CD14-positive monocyte (primary cell): ENCODE data around the gene FLNA. TPM values are rescaled to one million over a fixed set of nuclear protein-coding genes. Genes with fewer than 3 reads are reported as not detected.

Experiments
- DNase-seq, 3 donors: peaks; one replicate each; pipeline ENCODE4 v3.0.0-alpha.2; 2011 to 2022
- H2AFZ ChIP-seq: 2 replicates; pipeline ENCODE4 v1.6.0; 2012; ENCODE audit warnings: mild to moderate bottlenecking, low read depth, low read length, inconsistent platforms; ENCODE audit not compliant: insufficient read depth, poor library complexity, severe bottlenecking
- H3K27ac ChIP-seq, 2 donors: 1 replicate in 1 of 2; 2 replicates in 1 of 2; pipeline ENCODE4 v1.5.1; 2012 to 2013; ENCODE audit warnings: low read length in 2 of 2, control low read depth in 1 of 2, inconsistent platforms in 1 of 2, low read depth in 1 of 2, mild to moderate bottlenecking in 1 of 2
- H3K27me3 ChIP-seq, 2 donors: one replicate each; pipeline versions ENCODE4 v1.6.0 to v1.6.1; 2011 to 2013; ENCODE audit warnings: low read length in 2 of 2; ENCODE audit not compliant: control insufficient read depth in 2 of 2, insufficient read depth in 2 of 2
- H3K36me3 ChIP-seq, 2 donors: replicated peaks in 1 of 2; 1 replicate in 1 of 2; 2 replicates in 1 of 2; pipeline versions ENCODE4 v1.5.1 to v1.6.1; 2012 to 2013; ENCODE audit warnings: low read length in 2 of 2, control low read depth in 1 of 2, inconsistent platforms in 1 of 2, mild to moderate bottlenecking in 1 of 2; ENCODE audit not compliant: insufficient read depth in 2 of 2, control insufficient read depth in 1 of 2
- H3K4me1 ChIP-seq, 2 donors: 1 replicate in 1 of 2; 2 replicates in 1 of 2; pipeline versions ENCODE4 v1.5.1 to v1.6.1; 2012 to 2013; ENCODE audit warnings: low read length in 2 of 2, control low read depth in 1 of 2, inconsistent platforms in 1 of 2, mild to moderate bottlenecking in 1 of 2, moderate library complexity in 1 of 2; ENCODE audit not compliant: insufficient read depth in 2 of 2, control insufficient read depth in 1 of 2
- H3K4me2 ChIP-seq: replicated peaks from 2 replicates; pipeline ENCODE3; 2012; ENCODE audit warnings: low read length, moderate library complexity, mild to moderate bottlenecking; ENCODE audit not compliant: poor library complexity, severe bottlenecking; ENCODE audit errors: extremely low read depth
- H3K4me3 ChIP-seq, 3 experiments: fragments of 200-600 bp in 1 of 3; sonication (generic) in 1 of 3; replicated peaks in 1 of 3; 1 replicate in 2 of 3; 2 replicates in 1 of 3; pipeline ENCODE4 v1.5.1; 2011 to 2013; ENCODE audit warnings: low read length in 3 of 3, mild to moderate bottlenecking in 3 of 3, control low read depth in 2 of 3, low read depth in 2 of 3, inconsistent platforms in 1 of 3, moderate library complexity in 1 of 3
- H3K79me2 ChIP-seq: 2 replicates; pipeline ENCODE4 v1.6.0; 2012; ENCODE audit warnings: mild to moderate bottlenecking, control low read depth, inconsistent platforms, low read length, moderate library complexity; ENCODE audit not compliant: insufficient read depth
- H3K9ac ChIP-seq: 2 replicates; pipeline ENCODE4 v1.6.0; 2017; ENCODE audit warnings: low read length, mild to moderate bottlenecking; ENCODE audit not compliant: insufficient read depth, poor library complexity, severe bottlenecking
- H3K9me3 ChIP-seq, 2 donors: replicated peaks in 1 of 2; 1 replicate in 1 of 2; 2 replicates in 1 of 2; pipeline versions ENCODE4 v1.5.1 to v1.6.1; 2012 to 2013; ENCODE audit warnings: low read length in 2 of 2, control low read depth in 1 of 2; ENCODE audit not compliant: control insufficient read depth in 1 of 2, insufficient read depth in 1 of 2
- H4K20me1 ChIP-seq: 2 replicates; pipeline ENCODE4 v1.6.0; 2012; ENCODE audit warnings: mild to moderate bottlenecking, low read length, control low read depth, moderate library complexity; ENCODE audit not compliant: insufficient read depth
- H3K27ac Mint-ChIP-seq, 7 donors: one replicate each; pipeline ENCODE4 v1.8.0; 2020; ENCODE audit warnings: mild to moderate bottlenecking in 7 of 7, mixed read lengths in 7 of 7, moderate library complexity in 6 of 7, inconsistent platforms in 2 of 7
- H3K27me3 Mint-ChIP-seq, 3 donors: one replicate each; pipeline ENCODE4 v1.8.0; 2021 to 2022; ENCODE audit warnings: low read depth in 3 of 3, mild to moderate bottlenecking in 3 of 3, mixed read lengths in 3 of 3, moderate library complexity in 3 of 3, inconsistent platforms in 1 of 3
- H3K36me3 Mint-ChIP-seq, 2 donors: one replicate each; pipeline ENCODE4 v1.8.0; 2020; ENCODE audit warnings: mixed read lengths in 2 of 2, inconsistent platforms in 1 of 2, mild to moderate bottlenecking in 1 of 2
- H3K4me1 Mint-ChIP-seq: one replicate; pipeline ENCODE4 v1.8.0; 2020; ENCODE audit warnings: mild to moderate bottlenecking, mixed read lengths
- H3K4me3 Mint-ChIP-seq, 2 donors: one replicate each; pipeline ENCODE4 v1.8.0; 2020; ENCODE audit warnings: mild to moderate bottlenecking in 2 of 2, mixed read lengths in 2 of 2, moderate library complexity in 1 of 2
- H3K9me3 Mint-ChIP-seq, 7 donors: one replicate each; pipeline ENCODE4 v1.8.0; 2020 to 2022; ENCODE audit warnings: mixed read lengths in 7 of 7, mild to moderate bottlenecking in 6 of 7, moderate library complexity in 6 of 7, inconsistent platforms in 2 of 7
- WGBS: methylation state at CpG from one replicate; pipeline ENCODE4 v1.1.5; 2013; ENCODE audit warnings: missing lambda C conversion rate; ENCODE audit not compliant: insufficient coverage; 5-methylcytosine and 5-hydroxymethylcytosine counted together
- intact Hi-C, 2 donors: fragments of 100-400 bp; cut with micrococcal nuclease; formaldehyde crosslinking; loops; one replicate each; pipeline versions ENCODE4 v1.15.0 to v1.15.1; 2023
- polyA plus RNA-seq, 3 donors: library from polyadenylated mRNA; depleted of rRNA in 1 of 3; unstranded in 2 of 3; stranded (reverse) in 1 of 3; fragments of 300-500 nt in 2 of 3; fragments of >200 nt in 1 of 3; fragmentation: Illumina TruSeq in 2 of 3; gene quantifications; 1 replicate in 2 of 3; 2 replicates in 1 of 3; pipeline ENCODE4 v1.2.3, GENCODE V29; 2012 to 2021
- TF ChIP-seq, protein P1 (sequence below): fragments of 200-600 bp; IDR thresholded peaks from one replicate; pipeline ENCODE4 v1.8.0; 2022; ENCODE audit warnings: antibody characterized with exemption, mild to moderate bottlenecking

Gene FLNA
- polyA plus RNA-seq, 3 donors, result 111 to 874 (median 219) TPM

DNA sequence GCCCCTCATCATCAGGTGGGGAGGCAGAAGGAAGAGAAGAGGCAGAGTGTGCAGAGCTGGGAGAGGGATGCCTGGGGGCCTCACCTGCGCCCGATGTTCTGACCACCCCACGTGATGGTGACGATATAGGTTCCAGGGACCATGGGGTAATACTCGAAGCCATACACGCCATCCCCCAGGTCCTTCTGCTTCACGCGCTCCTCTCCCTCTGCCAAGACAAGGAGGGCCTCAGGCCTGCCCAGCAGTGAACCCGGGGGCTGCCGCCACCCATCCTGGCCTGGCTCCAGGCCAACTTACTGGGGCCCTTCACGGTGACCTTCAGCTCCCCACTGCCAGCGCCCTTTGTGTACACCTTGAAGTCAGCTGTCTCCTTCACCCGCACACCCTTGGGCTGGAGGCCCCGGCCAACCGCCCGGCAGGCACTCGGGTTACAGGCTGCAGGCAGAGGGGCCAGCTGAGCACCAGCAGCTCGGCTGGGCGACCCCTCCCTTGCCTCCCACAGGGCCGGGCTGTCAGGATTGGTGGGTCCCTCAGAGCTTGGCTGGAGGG, 9.3 kb downstream of the FLNA start:
- Mint-ChIP-seq H3K36me3 (peaks cover 39 to 81% of the 10 kb centered on the region in 2 donors), H3K27ac (peak overlapping the region in 5 of 7 donors; percentile 57 to 83 (median 74)), H3K9me3 (peaks cover 0 to 10% (median 1%) of the 10 kb centered on the region in 7 donors), H3K27me3 (peaks cover 0 to 7% (median 0%) of the 10 kb centered on the region in 3 donors), H3K4me1 (peaks cover 8% of the 10 kb centered on the region), H3K4me3 (peak overlapping the region in 1 of 2 donors; percentile 20)
- H3K36me3 ChIP-seq, result peaks cover 73 to 76% of the 10 kb centered on the region in 2 donors
- H3K27ac ChIP-seq, result peak overlapping the region in 1 of 2 donors; percentile 14
- no peaks in the 10 kb centered on the region for H3K9me3 ChIP-seq
- peaks cover 21 to 32% of the 10 kb centered on the region in 2 donors for H3K4me1 ChIP-seq
- peaks cover 86% of the 10 kb centered on the region for H4K20me1 ChIP-seq
- intact Hi-C loops, result no loop called here
- H2AFZ ChIP-seq, result no peak overlapping the region
- H3K79me2 ChIP-seq, result peaks cover 87% of the 10 kb centered on the region
- TF ChIP-seq, protein P1, sequence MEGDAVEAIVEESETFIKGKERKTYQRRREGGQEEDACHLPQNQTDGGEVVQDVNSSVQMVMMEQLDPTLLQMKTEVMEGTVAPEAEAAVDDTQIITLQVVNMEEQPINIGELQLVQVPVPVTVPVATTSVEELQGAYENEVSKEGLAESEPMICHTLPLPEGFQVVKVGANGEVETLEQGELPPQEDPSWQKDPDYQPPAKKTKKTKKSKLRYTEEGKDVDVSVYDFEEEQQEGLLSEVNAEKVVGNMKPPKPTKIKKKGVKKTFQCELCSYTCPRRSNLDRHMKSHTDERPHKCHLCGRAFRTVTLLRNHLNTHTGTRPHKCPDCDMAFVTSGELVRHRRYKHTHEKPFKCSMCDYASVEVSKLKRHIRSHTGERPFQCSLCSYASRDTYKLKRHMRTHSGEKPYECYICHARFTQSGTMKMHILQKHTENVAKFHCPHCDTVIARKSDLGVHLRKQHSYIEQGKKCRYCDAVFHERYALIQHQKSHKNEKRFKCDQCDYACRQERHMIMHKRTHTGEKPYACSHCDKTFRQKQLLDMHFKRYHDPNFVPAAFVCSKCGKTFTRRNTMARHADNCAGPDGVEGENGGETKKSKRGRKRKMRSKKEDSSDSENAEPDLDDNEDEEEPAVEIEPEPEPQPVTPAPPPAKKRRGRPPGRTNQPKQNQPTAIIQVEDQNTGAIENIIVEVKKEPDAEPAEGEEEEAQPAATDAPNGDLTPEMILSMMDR, result no peak
- no peak overlapping the region for H3K9ac ChIP-seq
- no peak overlapping the region for H3K4me3 ChIP-seq
- no peaks in the 10 kb centered on the region for H3K27me3 ChIP-seq
- no peak overlapping the region for H3K4me2 ChIP-seq
- DNase-seq, result no peak
- 92% methylated on average over 5 of the region's 20 CpGs for WGBS

DNA sequence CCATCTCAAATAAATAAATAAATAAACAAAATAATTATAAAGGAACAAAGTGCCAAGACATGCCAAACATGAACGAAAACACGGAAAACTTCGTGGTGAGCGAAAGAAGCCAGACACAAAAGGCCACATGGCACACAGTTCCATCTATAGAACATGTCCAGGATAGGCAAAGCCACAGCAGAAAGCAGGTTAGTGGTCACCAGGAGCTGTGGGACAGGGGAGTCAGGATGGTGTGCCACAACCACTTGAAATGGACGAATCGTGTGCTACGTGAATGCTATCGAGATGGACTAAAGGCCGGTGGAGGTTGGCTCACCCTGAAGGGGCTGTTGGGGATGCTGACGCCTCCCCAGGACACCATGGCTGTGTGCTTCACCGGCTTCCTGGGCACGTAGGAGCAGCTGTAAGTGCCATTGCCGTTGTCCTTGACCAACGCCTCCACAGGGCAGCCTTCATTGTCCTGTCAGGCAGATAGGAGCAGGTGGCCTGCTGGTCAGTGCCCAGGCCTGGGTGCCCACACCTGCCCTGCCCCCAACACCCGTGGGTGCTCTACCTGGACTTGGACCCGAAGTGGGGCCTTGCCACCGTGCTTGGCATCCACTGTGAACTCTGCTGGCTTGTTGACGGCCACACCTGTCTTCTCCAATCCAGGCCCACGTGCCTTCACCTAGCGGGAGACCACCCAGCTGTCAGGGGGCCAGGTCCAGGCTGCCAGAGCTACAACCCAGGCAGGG, 10.6 kb downstream of the FLNA start:
- TF ChIP-seq, protein P1, result no peak
- Histone ChIP-seq H3K4me2 (no peak overlapping the region), H3K9ac (no peak overlapping the region), H3K4me1 (peaks cover 21 to 29% of the 10 kb centered on the region in 2 donors), H2AFZ (no peak overlapping the region), H3K79me2 (peaks cover 93% of the 10 kb centered on the region), H3K36me3 (peaks cover 86 to 88% of the 10 kb centered on the region in 2 donors), H3K27me3 (no peaks in the 10 kb centered on the region), H3K4me3 (no peak overlapping the region), H4K20me1 (peaks cover 94% of the 10 kb centered on the region), H3K27ac (no peak overlapping the region), H3K9me3 (no peaks in the 10 kb centered on the region)
- no peak for DNase-seq
- intact Hi-C loops, result no loop called here
- WGBS, result 92% methylated on average over 13 of the region's 20 CpGs
- no peak overlapping the region for H3K4me3 Mint-ChIP-seq
- peaks cover 0 to 7% (median 0%) of the 10 kb centered on the region in 3 donors for H3K27me3 Mint-ChIP-seq
- peaks cover 0 to 8% (median 0%) of the 10 kb centered on the region in 7 donors for H3K9me3 Mint-ChIP-seq
- H3K36me3 Mint-ChIP-seq, result peaks cover 43 to 87% of the 10 kb centered on the region in 2 donors
- peak overlapping the region in 3 of 7 donors; percentile 26 to 75 (median 36) for H3K27ac Mint-ChIP-seq
- H3K4me1 Mint-ChIP-seq, result peaks cover 8% of the 10 kb centered on the region
